K562 (cell line): ENCODE data around the gene CBLL1. TPM values are rescaled to one million over a fixed set of nuclear protein-coding genes. Genes with fewer than 3 reads are reported as not detected.

ENCODE experiments used
- AFF1 ChIP-seq, 2 experiments: fragments of 450-650 bp; IDR thresholded peaks; 2 replicates each; pipeline ENCODE4 v1.6.1; 2018; ENCODE audit warnings: mild to moderate bottlenecking in 2 of 2, low read depth in 1 of 2; ENCODE audit not compliant: partially characterized antibody in 2 of 2
- CAMTA2 ChIP-seq: fragments of 250-450 bp; sonication (Bioruptor Pico); conservative IDR thresholded peaks from 2 replicates; pipeline ENCODE4 v1.5.1; 2022
- CGGBP1 ChIP-seq: fragments of 250-450 bp; sonication (Bioruptor Pico); IDR thresholded peaks from 2 replicates; pipeline ENCODE4 v1.9.0; 2021; ENCODE audit warnings: mild to moderate bottlenecking
- DACH1 ChIP-seq: fragments of 450-650 bp; IDR thresholded peaks from 2 replicates; pipeline ENCODE4 v1.6.1; 2018; ENCODE audit not compliant: partially characterized antibody
- E2F8 ChIP-seq: fragments of 450-650 bp; IDR thresholded peaks from 2 replicates; pipeline ENCODE4 v1.7.1; 2018; ENCODE audit warnings: mild to moderate bottlenecking, low read depth; ENCODE audit not compliant: partially characterized antibody
- EHMT2 ChIP-seq: fragments of 450-650 bp; IDR thresholded peaks from 2 replicates; pipeline ENCODE4 v1.6.1; 2018; ENCODE audit warnings: antibody characterized with exemption
- ESRRA ChIP-seq: fragments of 450-650 bp; IDR thresholded peaks from 2 replicates; pipeline ENCODE4 v1.6.1; 2014; ENCODE audit warnings: low read depth, mild to moderate bottlenecking, moderate library complexity, borderline replicate concordance
- HDGF ChIP-seq: fragments of 450-650 bp; IDR thresholded peaks from 2 replicates; pipeline ENCODE4 v1.6.1; 2016
- L3MBTL2 ChIP-seq: fragments of 450-650 bp; IDR thresholded peaks from 2 replicates; pipeline ENCODE4 v1.6.1; 2016; ENCODE audit warnings: mild to moderate bottlenecking, moderate library complexity
- NELFE ChIP-seq: IDR thresholded peaks from 2 replicates; pipeline ENCODE4 v1.6.1; 2011; ENCODE audit warnings: mild to moderate bottlenecking; ENCODE audit not compliant: insufficient read depth, insufficient read length
- NFIX ChIP-seq: fragments of 250-450 bp; sonication (Bioruptor Pico); IDR thresholded peaks from 2 replicates; pipeline ENCODE4 v1.4.0; 2020; ENCODE audit warnings: low read depth, mild to moderate bottlenecking, moderate library complexity
- POU5F1 ChIP-seq: fragments of 150-350 bp; IDR thresholded peaks from 2 replicates; pipeline ENCODE4 v1.6.1; 2014; ENCODE audit warnings: borderline replicate concordance, low read length, low read depth, mild to moderate bottlenecking; ENCODE audit not compliant: partially characterized antibody
- PTRF ChIP-seq: fragments of 450-650 bp; IDR thresholded peaks from 2 replicates; pipeline ENCODE4 v1.6.1; 2016; ENCODE audit warnings: mild to moderate bottlenecking, missing genetic modification characterization, missing compliant biosample characterization
- SP2 ChIP-seq: IDR thresholded peaks from 2 replicates; pipeline ENCODE4 v1.6.1; 2011; ENCODE audit warnings: mild to moderate bottlenecking, low read depth, low read length, moderate library complexity; ENCODE audit not compliant: poor library complexity, severe bottlenecking; ENCODE audit errors: extremely low read depth
- SRSF1 ChIP-seq: fragments of 200-400 bp; formaldehyde crosslinking; IDR thresholded peaks from 2 replicates; pipeline ENCODE4 v1.6.1; 2017; ENCODE audit warnings: mild to moderate bottlenecking, low read depth, low read length, moderate library complexity
- TBL1XR1 ChIP-seq, 2 experiments: IDR thresholded peaks; 2 replicates each; pipeline ENCODE4 v1.6.1; 2012; ENCODE audit warnings: improper control_type of control experiment in 2 of 2, low read length in 2 of 2, mild to moderate bottlenecking in 1 of 2
- ZNF232 ChIP-seq: sonication (generic); formaldehyde crosslinking; IDR thresholded peaks from 2 replicates; pipeline ENCODE4 v1.8.0; 2022; ENCODE audit warnings: mild to moderate bottlenecking, missing genetic modification reagents
- ZNF274 ChIP-seq: IDR thresholded peaks from 2 replicates; pipeline ENCODE4 v1.6.1; 2011; ENCODE audit warnings: low read depth, mild to moderate bottlenecking, low read length, moderate library complexity, borderline replicate concordance
- ZNF3 ChIP-seq: fragments of 250-450 bp; sonication (Bioruptor Pico); IDR thresholded peaks from 2 replicates; pipeline ENCODE4 v1.5.0; 2021; ENCODE audit warnings: mild to moderate bottlenecking, moderate library complexity
- ZNF707 ChIP-seq: fragments of 250-450 bp; sonication (Bioruptor Pico); conservative IDR thresholded peaks from 2 replicates; pipeline ENCODE4 v1.8.0; 2022; ENCODE audit warnings: inconsistent platforms, mild to moderate bottlenecking, moderate library complexity
- ZNF764 ChIP-seq: fragments of 250-450 bp; sonication (Bioruptor Pico); IDR thresholded peaks from 2 replicates; pipeline ENCODE4 v1.4.0; 2020; ENCODE audit warnings: low read depth, mild to moderate bottlenecking, moderate library complexity
- polyA plus RNA-seq, 8 experiments: library from polyadenylated mRNA; depleted of rRNA in 4 of 8; stranded (reverse) in 5 of 8; unstranded in 3 of 8; fragments of >200 nt; fragmentation: Nextera tagmentation in 2 of 8; fragmentation: Illumina TruSeq in 1 of 8; extraction: Ambion mirVana in 2 of 8; extraction: Trizol in 1 of 8; gene quantifications; 2 replicates each; pipeline versions ENCODE4 v1.2.1 to v1.2.3, GENCODE V29; 2011 to 2014; ENCODE audit warnings: inconsistent platforms in 1 of 8, missing spikeins in 1 of 8
- total RNA-seq, 7 experiments: library from RNA; depleted of rRNA in 6 of 7; stranded (reverse); fragments of >200 nt in 6 of 7; fragmentation: Illumina TruSeq in 2 of 7; extraction: Trizol in 2 of 7; gene quantifications; 2 replicates each; pipeline versions ENCODE4 v1.2.1 to v1.2.3, GENCODE V29; 2011 to 2021; ENCODE audit warnings: low replicate concordance in 1 of 7

Gene CBLL1
- total and polyA plus RNA-seq, 9 of the 15 experiments (the other 6 are each of a cell fraction or from before 2014, with no cell fraction given): 14.7 to 67.9 (median 35.4) TPM

- TF ChIP-seq PTRF (tag) (no peak), EHMT2 (peak; percentile 20; the same call in 1 of the 2 replicates), L3MBTL2 (no peak; the same call in 1 of the 2 replicates), POU5F1 (no peak), SRSF1 (no peak), HDGF (peak; percentile 86), NFIX (CRISPR knock-in tag) (no peak), AFF1 (IDR thresholded peaks at IDR 0.05; ENCODE audit: low read depth in 1 of 2, partially characterized antibody in 2 of 2) (peak in 1 of 2 experiments; percentile 49), TBL1XR1 (IDR thresholded peaks at IDR 0.05; ENCODE audit: low read length in 2 of 2) (no peak), ZNF232 (CRISPR knock-in tag) (0 out of 2 replicates have a peak, but pooled peaks have one; percentile 51), DACH1 (no peak), ZNF707 (CRISPR knock-in tag) (no peak), ZNF3 (CRISPR knock-in tag) (no peak), NELFE (no peak), ZNF764 (no peak), SP2 (no peak), E2F8 (no peak), ZNF274 (no peak), CAMTA2 (CRISPR knock-in tag) (no peak), ESRRA (no peak), CGGBP1 (CRISPR knock-in tag) (no peak)
These were observed 1.0 kb upstream of the CBLL1 start (continued) for GRCh38 chr7:107742678-107743566.
